ENCODE results near the gene CPVL.
A peak's percentile ranks its signal among the peaks of the same experiment; 100 is the strongest.

CPVL gene

GRCh38 chr7:29146057-29146706 is at the start of gene CPVL:
Gene CPVL, minus strand, starts transcription at chr7:29146537. Its CDS starts 25,476 bp downstream, at chr7:29121061.
- no peak for DNase-seq

GRCh38 chr7:29194594-29195427 is 48.5 kb upstream of the CPVL start, which contains the start of gene CHN2:
Gene CHN2, plus strand, starts transcription at chr7:29194775.
- DNase-seq: peak; percentile 32

- no peak for DNase-seq
Measured at GRCh38 chr7:29194206-29194593, 47.9 kb upstream of the CPVL start.

- no peak for DNase-seq
Measured at GRCh38 chr7:29193316-29194205, 47.2 kb upstream of the CPVL start.

GRCh38 chr7:29192811-29193210 is 46.5 kb upstream of the CPVL start:
- DNase-seq: no peak

GRCh38 chr7:29192323-29192722 is 46.0 kb upstream of the CPVL start:
- no peak for DNase-seq

- no peak for DNase-seq
Measured at GRCh38 chr7:29190349-29191045, 44.2 kb upstream of the CPVL start.

- peak; percentile 49 for DNase-seq
Measured at GRCh38 chr7:29189743-29190201, 43.4 kb upstream of the CPVL start.

- no peak for DNase-seq
Measured at GRCh38 chr7:29185613-29186012, 39.3 kb upstream of the CPVL start.

- no peak for DNase-seq
Measured at GRCh38 chr7:29184599-29184998, 38.3 kb upstream of the CPVL start.

GRCh38 chr7:29179115-29179514 is 32.8 kb upstream of the CPVL start:
- DNase-seq: no peak

GRCh38 chr7:29177963-29178600 is 31.7 kb upstream of the CPVL start:
- DNase-seq: no peak

GRCh38 chr7:29173458-29173857 is 27.1 kb upstream of the CPVL start:
- no peak for DNase-seq

- no peak for DNase-seq
Measured at GRCh38 chr7:29170781-29171180, 24.4 kb upstream of the CPVL start.

- no peak for DNase-seq
Measured at GRCh38 chr7:29167721-29168120, 21.4 kb upstream of the CPVL start.

GRCh38 chr7:29163854-29164253 is 17.5 kb upstream of the CPVL start:
- no peak for DNase-seq

- DNase-seq: no peak
Measured at GRCh38 chr7:29162577-29162976, 16.2 kb upstream of the CPVL start.

GRCh38 chr7:29161231-29161630 is 14.9 kb upstream of the CPVL start:
- DNase-seq: no peak

- no peak for DNase-seq
Measured at GRCh38 chr7:29160080-29160479, 13.7 kb upstream of the CPVL start.

- DNase-seq: no peak
Measured at GRCh38 chr7:29158795-29159423, 12.6 kb upstream of the CPVL start.

- no peak for DNase-seq
Measured at GRCh38 chr7:29156907-29157452, 10.6 kb upstream of the CPVL start.

Measured in stimulated activated CD4-positive, alpha-beta T cell treated with anti-CD3 and anti-CD28 coated beads, Interleukin-4, amount 100 ng/mL, for 1 hour (primary cell).